PFSK-1 (cell line): ENCODE results near the gene PITPNM3.

ENCODE experiments used
- FOXP2 ChIP-seq: optimal IDR thresholded peaks from 2 replicates; pipeline ENCODE3; 2011; ENCODE audit warnings: borderline replicate concordance, control low read depth, inconsistent platforms; ENCODE audit not compliant: insufficient read depth; ENCODE audit errors: extremely low read length, extremely low read depth
- POLR2AphosphoS5 ChIP-seq: IDR thresholded peaks from 2 replicates; pipeline ENCODE4 v1.6.1; 2012; ENCODE audit warnings: low read depth, mild to moderate bottlenecking, control low read depth, low read length, moderate library complexity
- REST ChIP-seq, 2 experiments: IDR thresholded peaks; 2 replicates each; pipeline versions ENCODE4 v1.6.1 to v1.8.0; 2011 to 2012; ENCODE audit warnings: low read depth in 2 of 2, low read length in 2 of 2, control low read depth in 1 of 2, inconsistent platforms in 1 of 2, mild to moderate bottlenecking in 1 of 2, moderate library complexity in 1 of 2; ENCODE audit not compliant: insufficient read depth in 1 of 2
- SIN3A ChIP-seq: IDR thresholded peaks from 2 replicates; pipeline ENCODE4 v1.6.1; 2012; ENCODE audit warnings: mild to moderate bottlenecking, low read length, moderate library complexity, borderline replicate concordance; ENCODE audit not compliant: insufficient read depth
- TAF1 ChIP-seq: IDR thresholded peaks from 2 replicates; pipeline ENCODE4 v1.6.1; 2012; ENCODE audit warnings: low read length, control low read depth, borderline replicate concordance; ENCODE audit not compliant: insufficient read depth

GRCh38 chr17:6568184-6568758 lies 11.9 kb upstream of the PITPNM3 start:
- TF ChIP-seq TAF1 (no peak), SIN3A (no peak), POLR2AphosphoS5 (no peak), REST (IDR thresholded peaks at IDR 0.05; ENCODE audit: insufficient read depth in 1 of 2, low read depth in 2 of 2, low read length in 2 of 2) (no peak), FOXP2 (no peak)
